Trophoblast cell (in vitro differentiated cells and primary cell): ENCODE data around the gene SCN7A.
A peak's percentile ranks its signal among the peaks of the same experiment; 100 is the strongest.

Source experiments
- DNase-seq, 2 donors: peaks; one replicate each; pipeline ENCODE4 v3.0.0-alpha.2; 2016
- H2AFZ ChIP-seq: 2 replicates; pipeline ENCODE4 v1.6.1; 2013; ENCODE audit warnings: low read length, moderate library complexity, mild to moderate bottlenecking; ENCODE audit not compliant: insufficient read depth, poor library complexity
- H2AK5ac ChIP-seq: 2 replicates; pipeline ENCODE4 v1.6.1; 2013; ENCODE audit warnings: mild to moderate bottlenecking, low read length
- H2BK120ac ChIP-seq: 2 replicates; pipeline ENCODE4 v1.6.1; 2013; ENCODE audit warnings: low read length, mild to moderate bottlenecking, moderate library complexity; ENCODE audit not compliant: insufficient read depth, poor library complexity
- H2BK12ac ChIP-seq: 2 replicates; pipeline ENCODE4 v1.6.1; 2013; ENCODE audit warnings: mild to moderate bottlenecking, low read length, moderate library complexity
- H2BK5ac ChIP-seq: 2 replicates; pipeline ENCODE4 v1.6.1; 2013; ENCODE audit warnings: low read length, low read depth, moderate library complexity, mild to moderate bottlenecking; ENCODE audit not compliant: poor library complexity
- H3K14ac ChIP-seq: 2 replicates; pipeline ENCODE4 v1.6.1; 2013; ENCODE audit warnings: mild to moderate bottlenecking, low read length
- H3K18ac ChIP-seq: 2 replicates; pipeline ENCODE4 v1.6.1; 2013; ENCODE audit warnings: mild to moderate bottlenecking, low read length
- H3K23ac ChIP-seq: 2 replicates; pipeline ENCODE4 v1.6.1; 2013; ENCODE audit warnings: low read length
- H3K27ac ChIP-seq: 2 replicates; pipeline ENCODE4 v1.5.1; 2013; ENCODE audit warnings: low read depth, mild to moderate bottlenecking, inconsistent platforms, low read length, moderate library complexity
- H3K27me3 ChIP-seq: 2 replicates; pipeline ENCODE4 v1.6.1; 2013; ENCODE audit warnings: inconsistent platforms, mild to moderate bottlenecking, low read length, moderate library complexity; ENCODE audit not compliant: insufficient read depth
- H3K36me3 ChIP-seq, 2 experiments: 1 replicate in 1 of 2; 2 replicates in 1 of 2; pipeline ENCODE4 v1.6.1; 2013; ENCODE audit warnings: low read length in 2 of 2, mild to moderate bottlenecking in 2 of 2, moderate library complexity in 1 of 2; ENCODE audit not compliant: insufficient read depth in 2 of 2, control insufficient read depth in 1 of 2
- H3K4ac ChIP-seq: 2 replicates; pipeline ENCODE4 v1.6.1; 2013; ENCODE audit warnings: low read depth, mild to moderate bottlenecking, low read length, moderate library complexity
- H3K4me1 ChIP-seq, 2 experiments: 1 replicate in 1 of 2; 2 replicates in 1 of 2; pipeline ENCODE4 v1.6.1; 2013; ENCODE audit warnings: low read length in 2 of 2, mild to moderate bottlenecking in 2 of 2, moderate library complexity in 1 of 2; ENCODE audit not compliant: insufficient read depth in 2 of 2, control insufficient read depth in 1 of 2
- H3K4me2 ChIP-seq: 2 replicates; pipeline ENCODE4 v1.6.1; 2013; ENCODE audit warnings: inconsistent platforms, mild to moderate bottlenecking, low read length, moderate library complexity
- H3K4me3 ChIP-seq: 2 replicates; pipeline ENCODE4 v1.5.1; 2013; ENCODE audit warnings: mild to moderate bottlenecking, low read depth, low read length, inconsistent platforms
- H3K79me1 ChIP-seq: one replicate; pipeline ENCODE4 v1.6.1; 2013; ENCODE audit warnings: low read length
- H3K79me2 ChIP-seq: 2 replicates; pipeline ENCODE4 v1.6.1; 2013; ENCODE audit warnings: low read length, mild to moderate bottlenecking; ENCODE audit not compliant: control insufficient read depth, insufficient read depth, poor library complexity
- H3K9ac ChIP-seq: 2 replicates; pipeline ENCODE4 v1.6.1; 2013; ENCODE audit warnings: mild to moderate bottlenecking, low read length
- H3K9me3 ChIP-seq: 2 replicates; pipeline ENCODE4 v1.6.1; 2013; ENCODE audit warnings: low read depth, mild to moderate bottlenecking, control low read depth, inconsistent platforms, low read length; ENCODE audit not compliant: insufficient read depth
- H4K12ac ChIP-seq: 2 replicates; pipeline ENCODE4 v1.6.1; 2013; ENCODE audit warnings: low read depth, mild to moderate bottlenecking, low read length, moderate library complexity
- H4K8ac ChIP-seq: 2 replicates; pipeline ENCODE4 v1.6.1; 2013; ENCODE audit warnings: low read depth, mild to moderate bottlenecking, low read length, moderate library complexity
- H4K91ac ChIP-seq: one replicate; pipeline ENCODE4 v1.6.1; 2013; ENCODE audit warnings: low read depth, mild to moderate bottlenecking, low read length, moderate library complexity
- WGBS: extraction: QIAGEN DNeasy Blood & Tissue Kit; methylation state at CpG from one replicate; pipeline ENCODE4 v1.1.7; 2013; ENCODE audit warnings: missing lambda C conversion rate; ENCODE audit not compliant: insufficient read length, insufficient coverage; ENCODE audit errors: extremely low coverage; 5-methylcytosine and 5-hydroxymethylcytosine counted together

The SCN7A gene

DNA sequence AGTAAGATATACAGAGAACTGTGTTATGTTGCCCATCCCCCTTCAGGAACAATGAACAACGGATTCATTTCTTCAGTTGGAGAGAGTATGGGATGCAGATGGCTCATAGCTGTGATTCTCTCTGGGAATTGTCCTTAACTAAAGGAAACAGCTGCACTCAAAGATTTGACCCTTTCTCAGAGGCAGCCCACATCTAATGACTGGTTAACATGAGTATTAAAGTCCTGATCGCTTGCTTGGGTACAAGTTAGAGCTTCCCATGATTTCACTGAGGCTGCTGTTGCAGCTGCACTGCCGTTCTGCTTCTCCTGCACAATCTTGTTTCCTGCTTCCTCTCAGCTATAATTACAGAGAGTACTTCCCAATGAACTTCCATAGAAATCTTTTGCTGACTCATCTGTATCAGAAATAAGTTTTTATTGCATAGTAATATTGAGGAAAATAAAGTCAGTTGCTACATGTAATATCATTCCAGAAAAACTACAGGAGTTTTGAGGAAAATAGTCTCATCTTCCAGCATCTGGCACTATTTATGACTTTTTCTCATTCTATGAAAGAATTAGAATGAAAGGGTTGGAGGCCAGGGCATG is 105.5 kb downstream of the SCN7A start:
- Histone ChIP-seq H2BK5ac (no peak overlapping the region), H3K79me2 (no peaks in the 10 kb centered on the region), H3K27me3 (no peaks in the 10 kb centered on the region), H2AFZ (no peak overlapping the region), H3K36me3 (no peaks in the 10 kb centered on the region), H3K4me3 (no peak overlapping the region), H3K18ac (no peak overlapping the region), H2BK120ac (no peak overlapping the region), H3K79me1 (no peaks in the 10 kb centered on the region), H2BK12ac (no peak overlapping the region), H3K23ac (no peak overlapping the region), H4K91ac (no peak overlapping the region), H3K9me3 (no peaks in the 10 kb centered on the region), H3K14ac (no peak overlapping the region), H3K4me2 (no peak overlapping the region), H3K9ac (no peak overlapping the region), H3K4ac (no peak overlapping the region), H4K8ac (no peak overlapping the region), H2AK5ac (no peak overlapping the region), H3K4me1 (no peaks in the 10 kb centered on the region), H3K27ac (no peak overlapping the region), H4K12ac (no peak overlapping the region)
- no peak for DNase-seq
- no CpG with 5 or more reads among the region's 3 CpGs for WGBS

DNA sequence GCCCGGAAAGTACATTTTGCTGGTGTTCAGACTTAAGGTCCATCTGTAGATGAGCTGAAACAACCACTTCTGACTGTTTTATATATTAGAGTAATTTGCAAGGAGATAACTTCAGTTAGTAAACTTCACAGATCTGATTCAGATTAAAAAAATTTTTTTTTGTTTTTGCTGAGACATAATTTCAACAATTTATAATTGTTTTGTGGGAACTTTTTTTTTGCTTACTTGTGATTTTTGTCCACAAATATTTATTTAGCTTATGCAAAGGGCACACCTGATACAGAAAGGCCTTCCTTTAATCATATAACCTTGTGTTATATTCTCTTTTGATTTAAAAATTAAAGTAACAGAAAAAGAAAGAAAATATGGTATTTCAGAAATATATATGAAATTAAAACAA is 108.7 kb downstream of the SCN7A start:
- Histone ChIP-seq H3K18ac (no peak overlapping the region), H3K14ac (no peak overlapping the region), H4K12ac (no peak overlapping the region), H3K9me3 (no peaks in the 10 kb centered on the region), H3K79me2 (no peaks in the 10 kb centered on the region), H3K79me1 (no peaks in the 10 kb centered on the region), H2AK5ac (no peak overlapping the region), H3K36me3 (no peaks in the 10 kb centered on the region), H3K23ac (no peak overlapping the region), H3K27me3 (no peaks in the 10 kb centered on the region), H3K4me3 (no peak overlapping the region), H3K9ac (no peak overlapping the region), H2BK12ac (no peak overlapping the region), H2BK5ac (no peak overlapping the region), H3K4me1 (no peaks in the 10 kb centered on the region), H2BK120ac (no peak overlapping the region), H3K27ac (no peak overlapping the region), H4K8ac (no peak overlapping the region), H3K4me2 (no peak overlapping the region), H4K91ac (no peak overlapping the region), H2AFZ (no peak overlapping the region), H3K4ac (no peak overlapping the region)
- no CpG with 5 or more reads among the region's 1 CpG for WGBS
- DNase-seq, result no peak

DNA sequence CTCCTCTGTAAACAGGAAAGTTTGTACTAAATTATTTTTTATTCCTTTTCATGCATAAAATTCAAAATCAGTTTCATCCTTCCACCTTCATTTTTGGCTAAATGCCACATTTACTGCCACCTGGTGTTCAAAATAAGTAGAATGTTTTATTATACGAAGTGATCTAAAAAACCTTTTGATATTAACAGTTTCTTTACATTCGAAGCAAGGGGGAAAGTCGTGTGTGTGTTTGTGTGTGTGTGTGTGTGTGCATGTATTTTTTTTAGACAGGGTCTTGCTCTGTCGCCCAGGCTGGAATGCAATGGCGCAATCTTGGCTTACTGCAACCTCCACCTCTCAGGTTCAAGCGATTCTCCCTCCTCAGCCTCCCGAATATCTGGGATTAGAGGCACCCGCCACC is 109.3 kb downstream of the SCN7A start:
- H3K79me1 ChIP-seq, result no peaks in the 10 kb centered on the region
- no peak overlapping the region for H3K18ac ChIP-seq
- H4K12ac ChIP-seq, result no peak overlapping the region
- H4K91ac ChIP-seq, result no peak overlapping the region
- H3K27me3 ChIP-seq, result no peaks in the 10 kb centered on the region
- no peak overlapping the region for H4K8ac ChIP-seq
- H3K4me1 ChIP-seq, result no peaks in the 10 kb centered on the region
- H2BK120ac ChIP-seq, result no peak overlapping the region
- H3K36me3 ChIP-seq, result no peaks in the 10 kb centered on the region
- no peak overlapping the region for H2BK12ac ChIP-seq
- no peak overlapping the region for H2BK5ac ChIP-seq
- H3K4me3 ChIP-seq, result no peak overlapping the region
- no peak overlapping the region for H3K27ac ChIP-seq
- no peaks in the 10 kb centered on the region for H3K79me2 ChIP-seq
- H3K4ac ChIP-seq, result no peak overlapping the region
- no peaks in the 10 kb centered on the region for H3K9me3 ChIP-seq
- H3K9ac ChIP-seq, result no peak overlapping the region
- DNase-seq, result peak in 1 of 2 donors; percentile 58
- H3K23ac ChIP-seq, result no peak overlapping the region
- H2AK5ac ChIP-seq, result no peak overlapping the region
- no peak overlapping the region for H2AFZ ChIP-seq
- H3K4me2 ChIP-seq, result no peak overlapping the region
- no peak overlapping the region for H3K14ac ChIP-seq
- WGBS, result no CpG with 5 or more reads among the region's 8 CpGs

DNA sequence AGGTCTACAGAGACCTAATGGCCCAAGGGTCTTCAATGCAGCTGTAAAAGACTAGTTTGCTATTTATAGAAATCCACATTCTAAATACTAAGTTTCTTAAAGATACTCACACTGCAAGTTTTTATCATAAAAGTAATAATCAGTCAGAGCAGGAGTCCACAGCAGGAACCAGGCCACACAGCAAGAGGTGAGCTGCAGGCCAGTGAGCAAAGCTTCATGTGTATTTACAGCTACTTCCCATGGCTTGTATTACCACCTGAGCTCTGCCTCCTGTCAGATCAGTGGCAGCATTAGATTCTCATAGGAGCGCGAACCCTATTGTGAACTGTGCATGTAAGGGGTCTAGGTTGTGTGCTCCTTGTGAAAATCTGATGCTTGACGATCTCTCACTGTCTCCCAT is 111.6 kb downstream of the SCN7A start:
- H3K9me3 ChIP-seq, result no peaks in the 10 kb centered on the region
- no peaks in the 10 kb centered on the region for H3K79me2 ChIP-seq
- no peak overlapping the region for H3K4me3 ChIP-seq
- no peak overlapping the region for H3K14ac ChIP-seq
- DNase-seq, result no peak
- no peaks in the 10 kb centered on the region for H3K27me3 ChIP-seq
- no peak overlapping the region for H3K27ac ChIP-seq
- H4K8ac ChIP-seq, result no peak overlapping the region
- no peak overlapping the region for H2BK12ac ChIP-seq
- no peak overlapping the region for H2BK120ac ChIP-seq
- no peak overlapping the region for H3K9ac ChIP-seq
- no peak overlapping the region for H2AFZ ChIP-seq
- H3K4me2 ChIP-seq, result no peak overlapping the region
- WGBS, result no CpG with 5 or more reads among the region's 3 CpGs
- H4K12ac ChIP-seq, result no peak overlapping the region
- no peaks in the 10 kb centered on the region for H3K36me3 ChIP-seq
- no peak overlapping the region for H3K18ac ChIP-seq
- no peak overlapping the region for H2BK5ac ChIP-seq
- no peaks in the 10 kb centered on the region for H3K79me1 ChIP-seq
- no peak overlapping the region for H3K23ac ChIP-seq
- no peak overlapping the region for H4K91ac ChIP-seq
- H3K4me1 ChIP-seq, result no peaks in the 10 kb centered on the region
- H2AK5ac ChIP-seq, result no peak overlapping the region
- no peak overlapping the region for H3K4ac ChIP-seq
